Stimulated activated naive CD4-positive, alpha-beta T cell treated with Interleukin-2 at 50 U/mL for 16 hours (primary cell): Measurements from ENCODE around the gene KDM2B.

Experiments
- DNase-seq: peaks from one replicate; lab custom pipeline; 2025; lab: John Stamatoyannopoulos, UW

KDM2B gene

GRCh38 chr12:121430833-121431415 is 149.9 kb downstream of the KDM2B start:
- no peak for DNase-seq

- no peak for DNase-seq
These were observed 151.9 kb downstream of the KDM2B start for GRCh38 chr12:121428883-121429282.

DNA sequence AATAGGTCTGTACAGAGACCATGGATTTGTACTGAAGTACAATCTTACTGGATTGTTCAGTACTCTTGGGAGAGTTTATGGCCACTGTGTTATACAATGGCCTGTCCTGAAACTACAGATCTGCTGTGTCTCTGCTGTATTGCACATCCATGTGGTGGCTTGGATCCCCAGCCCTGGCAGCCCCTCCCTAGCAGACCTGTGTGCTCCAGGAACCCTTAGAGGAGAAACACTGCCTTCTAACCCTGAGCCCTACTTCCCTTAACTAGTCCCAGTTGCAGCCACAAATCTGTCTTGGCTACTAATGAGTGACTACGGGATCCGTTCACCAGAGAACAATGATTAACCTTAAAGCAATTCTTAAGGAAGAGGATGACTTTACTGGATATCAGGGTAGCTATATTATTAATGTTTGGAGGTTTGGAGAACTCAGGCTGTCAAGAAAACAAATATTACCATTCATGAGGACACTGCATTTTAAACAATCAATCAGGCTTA is 153.2 kb downstream of the KDM2B start:
- DNase-seq = no peak

GRCh38 chr12:121424624-121424975 is 156.2 kb downstream of the KDM2B start:
- DNase-seq = no peak

GRCh38 chr12:121423682-121424623 is 156.9 kb downstream of the KDM2B start:
- DNase-seq = no peak

- DNase-seq = no peak
These were observed 157.6 kb downstream of the KDM2B start for GRCh38 chr12:121423253-121423652.

- DNase-seq = no peak
These were observed 160.7 kb downstream of the KDM2B start for GRCh38 chr12:121420109-121420508.

- no peak for DNase-seq
These were observed 163.0 kb downstream of the KDM2B start for GRCh38 chr12:121417847-121418246.

- DNase-seq = no peak
These were observed 166.9 kb downstream of the KDM2B start for GRCh38 chr12:121413917-121414316.

- no peak for DNase-seq
These were observed 175.6 kb downstream of the KDM2B start for GRCh38 chr12:121405211-121405610.

DNA sequence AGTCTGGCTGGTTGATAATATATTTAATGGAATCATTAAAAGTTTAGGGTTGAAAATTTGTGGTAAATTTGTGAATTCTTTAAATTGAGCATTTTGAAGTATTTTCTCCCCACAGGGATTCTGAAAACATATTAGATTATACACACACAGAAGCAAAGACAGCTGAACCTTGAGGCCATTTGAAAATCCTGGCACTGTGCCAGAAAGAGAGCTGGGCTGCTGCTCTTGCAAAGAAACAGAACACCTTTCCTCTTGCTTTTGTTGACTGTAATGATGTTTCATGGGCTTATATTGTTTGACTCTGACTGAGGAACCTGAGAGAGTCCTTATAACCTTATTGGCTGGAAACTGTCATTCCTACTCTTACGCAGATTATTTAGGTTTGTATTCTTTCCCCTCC is 176.1 kb downstream of the KDM2B start:
- no peak for DNase-seq

DNA sequence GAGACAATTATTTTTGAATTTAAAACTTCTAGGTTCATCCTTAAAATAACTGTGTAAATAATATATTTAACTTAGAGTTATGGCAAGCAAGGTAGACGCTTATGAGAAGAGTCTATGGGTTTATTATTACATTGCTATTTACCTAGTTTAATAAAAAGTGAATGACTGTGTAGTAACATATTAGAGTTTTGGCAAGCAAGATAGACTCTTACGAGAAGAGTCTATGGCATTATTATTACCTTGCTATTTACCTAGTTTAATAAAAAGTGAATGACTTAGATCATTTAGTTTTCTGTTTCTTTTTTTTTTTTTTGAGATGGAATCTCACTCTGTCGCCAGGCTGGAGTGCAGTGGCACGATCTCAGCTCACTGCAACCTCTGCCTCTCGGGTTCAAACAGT is 177.1 kb downstream of the KDM2B start:
- DNase-seq = no peak

DNA sequence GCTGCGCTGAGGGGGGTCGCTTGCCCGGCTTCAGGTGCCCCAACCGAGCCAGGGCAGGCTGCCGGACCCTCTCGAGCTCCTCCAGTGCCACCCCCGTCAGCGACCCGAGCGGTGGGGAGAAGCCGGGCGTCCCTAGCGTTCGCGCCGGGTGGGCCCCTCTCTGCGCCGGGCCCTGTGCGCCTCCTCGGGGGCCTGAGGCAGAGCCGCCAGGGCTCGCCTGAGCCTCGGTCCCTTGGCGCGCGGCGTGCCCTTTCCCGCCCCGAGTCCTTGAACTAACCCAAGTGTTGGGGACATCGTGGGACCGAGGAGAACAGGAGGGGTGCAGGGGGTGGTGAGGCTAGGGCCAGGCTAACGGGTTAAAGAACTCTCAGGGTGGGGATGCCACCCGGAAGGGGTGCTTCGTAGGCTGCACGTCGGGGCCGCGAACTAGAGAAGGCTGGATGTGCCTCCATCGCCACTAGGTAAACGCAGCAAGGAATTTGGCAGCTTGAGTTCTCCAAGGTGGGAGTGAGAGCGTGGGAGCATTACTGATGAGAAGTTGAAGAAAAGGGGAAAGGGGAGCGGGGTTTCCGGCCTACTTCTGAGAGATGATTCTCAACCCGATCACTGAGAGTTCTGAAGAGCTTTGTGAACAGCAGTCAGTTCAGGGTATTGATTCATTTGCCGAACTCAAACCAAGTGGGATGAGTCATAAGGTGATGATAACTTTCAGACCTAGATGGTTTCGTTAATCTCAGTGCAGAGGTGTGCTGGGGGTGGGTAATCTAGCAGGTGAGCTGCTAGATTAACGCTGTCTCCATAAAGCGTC is 180.3 kb downstream of the KDM2B start:
- DNase-seq = peak; percentile 70

GRCh38 chr12:121399391-121400331 is 181.2 kb downstream of the KDM2B start, which contains the start of gene RNF34:
RNF34 (plus strand) TSS chr12:121400118; CDS start chr12:121400213, 95 bp downstream.
- DNase-seq = peak; percentile 99

- DNase-seq = no peak
These were observed 182.5 kb downstream of the KDM2B start for GRCh38 chr12:121398355-121398754.

DNA sequence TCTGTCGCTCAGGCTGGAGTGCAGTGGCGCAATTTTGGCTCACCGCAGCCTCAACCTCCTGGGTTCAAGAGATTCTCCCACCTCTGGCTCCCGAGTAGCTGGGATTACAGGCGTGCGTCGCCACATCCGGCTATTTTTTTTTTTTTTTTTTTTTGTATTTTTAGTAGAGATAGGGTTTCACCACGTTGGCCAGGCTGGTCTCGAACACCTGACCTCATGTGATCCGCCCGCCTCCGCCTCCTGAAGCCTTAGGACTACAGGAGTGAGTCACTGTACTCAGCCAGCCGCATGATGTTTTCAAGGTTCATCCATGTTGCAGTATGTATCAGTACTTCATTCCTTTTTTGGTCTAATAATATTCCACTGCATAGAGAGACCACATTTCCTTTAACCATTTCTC is 183.3 kb downstream of the KDM2B start:
- no peak for DNase-seq

- DNase-seq = no peak
These were observed 188.5 kb downstream of the KDM2B start for GRCh38 chr12:121392325-121392716.

DNA sequence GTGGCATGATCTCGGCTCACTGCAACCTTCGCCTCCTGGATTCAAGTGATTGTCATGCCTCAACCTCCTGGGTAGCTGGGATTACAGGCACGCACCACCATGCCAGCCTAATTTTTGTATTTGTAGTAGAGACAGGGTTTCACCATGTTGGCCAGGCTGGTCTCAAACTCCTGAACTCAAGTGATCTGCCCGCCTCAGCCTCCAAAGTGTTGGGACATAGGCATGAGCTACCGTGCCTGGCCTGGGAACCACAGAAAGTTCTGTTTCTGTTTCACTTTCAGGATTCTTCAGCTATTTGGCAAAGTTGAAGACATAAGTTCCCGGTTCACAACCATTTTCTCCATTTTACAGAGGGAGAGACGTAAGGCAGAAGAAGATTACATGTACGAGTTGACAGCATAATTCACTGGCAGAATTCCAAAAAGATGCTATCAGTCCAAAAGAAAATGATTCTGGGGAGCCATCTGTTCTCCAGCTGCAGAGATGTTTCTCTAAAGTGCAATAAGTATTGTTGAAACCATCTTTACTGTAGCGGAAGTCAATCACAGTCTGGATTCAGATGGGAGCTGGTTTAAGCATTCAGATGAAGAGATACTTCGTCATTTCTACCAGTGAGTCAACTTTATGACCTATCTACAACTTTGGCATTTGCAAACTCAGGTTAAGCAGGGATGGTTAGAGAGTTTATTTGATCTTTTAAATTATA is 189.1 kb downstream of the KDM2B start:
- DNase-seq = peak; percentile 28

DNA sequence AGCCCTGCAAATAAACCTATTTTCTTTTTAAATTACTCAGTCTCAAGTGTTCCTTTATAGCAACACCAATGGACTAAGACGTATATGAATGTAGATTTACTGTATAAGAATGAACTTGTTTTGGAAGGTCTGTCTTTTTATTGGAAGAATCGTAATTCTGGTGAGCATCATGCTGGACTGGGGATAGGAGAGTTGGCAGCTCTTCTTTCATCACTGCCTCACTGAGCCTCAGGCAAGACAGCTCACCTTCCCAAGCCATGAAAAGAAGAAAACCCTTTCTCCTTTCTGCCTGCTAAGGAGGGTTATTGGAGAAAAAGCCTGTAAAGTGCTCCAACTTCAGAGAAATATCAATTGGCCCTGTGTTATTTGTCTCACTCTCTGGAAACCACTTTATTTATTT is 190.0 kb downstream of the KDM2B start:
- DNase-seq = no peak

GRCh38 chr12:121388421-121388981 is 192.3 kb downstream of the KDM2B start:
- DNase-seq = no peak
